ENCODE results near the gene MLX.

GRCh38 chr17:42566883-42567573 is at the start of gene MLX:
- TF ChIP-seq TAF1 (IDR thresholded peaks at IDR 0.05; ENCODE audit: borderline replicate concordance, insufficient read depth, low read length): peak; percentile 84; the same call in 1 of the 2 replicates
- TF ChIP-seq POLR2AphosphoS5 (IDR thresholded peaks at IDR 0.05; ENCODE audit: low read depth, low read length): peak; percentile 84
- TF ChIP-seq, protein P1, sequence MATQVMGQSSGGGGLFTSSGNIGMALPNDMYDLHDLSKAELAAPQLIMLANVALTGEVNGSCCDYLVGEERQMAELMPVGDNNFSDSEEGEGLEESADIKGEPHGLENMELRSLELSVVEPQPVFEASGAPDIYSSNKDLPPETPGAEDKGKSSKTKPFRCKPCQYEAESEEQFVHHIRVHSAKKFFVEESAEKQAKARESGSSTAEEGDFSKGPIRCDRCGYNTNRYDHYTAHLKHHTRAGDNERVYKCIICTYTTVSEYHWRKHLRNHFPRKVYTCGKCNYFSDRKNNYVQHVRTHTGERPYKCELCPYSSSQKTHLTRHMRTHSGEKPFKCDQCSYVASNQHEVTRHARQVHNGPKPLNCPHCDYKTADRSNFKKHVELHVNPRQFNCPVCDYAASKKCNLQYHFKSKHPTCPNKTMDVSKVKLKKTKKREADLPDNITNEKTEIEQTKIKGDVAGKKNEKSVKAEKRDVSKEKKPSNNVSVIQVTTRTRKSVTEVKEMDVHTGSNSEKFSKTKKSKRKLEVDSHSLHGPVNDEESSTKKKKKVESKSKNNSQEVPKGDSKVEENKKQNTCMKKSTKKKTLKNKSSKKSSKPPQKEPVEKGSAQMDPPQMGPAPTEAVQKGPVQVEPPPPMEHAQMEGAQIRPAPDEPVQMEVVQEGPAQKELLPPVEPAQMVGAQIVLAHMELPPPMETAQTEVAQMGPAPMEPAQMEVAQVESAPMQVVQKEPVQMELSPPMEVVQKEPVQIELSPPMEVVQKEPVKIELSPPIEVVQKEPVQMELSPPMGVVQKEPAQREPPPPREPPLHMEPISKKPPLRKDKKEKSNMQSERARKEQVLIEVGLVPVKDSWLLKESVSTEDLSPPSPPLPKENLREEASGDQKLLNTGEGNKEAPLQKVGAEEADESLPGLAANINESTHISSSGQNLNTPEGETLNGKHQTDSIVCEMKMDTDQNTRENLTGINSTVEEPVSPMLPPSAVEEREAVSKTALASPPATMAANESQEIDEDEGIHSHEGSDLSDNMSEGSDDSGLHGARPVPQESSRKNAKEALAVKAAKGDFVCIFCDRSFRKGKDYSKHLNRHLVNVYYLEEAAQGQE (IDR thresholded peaks at IDR 0.05; ENCODE audit: insufficient read depth in 1 of 2, low read depth in 2 of 2, low read length in 2 of 2): 0 out of 4 replicates have a peak, but pooled peaks of 1 of the 2 experiments have one; percentile 22
- peak; percentile 74; the same call in 1 of the 2 replicates for TF ChIP-seq SIN3A (IDR thresholded peaks at IDR 0.05; ENCODE audit: borderline replicate concordance, insufficient read depth, low read length)
- TF ChIP-seq FOXP2 (optimal IDR thresholded peaks at IDR 0.05; ENCODE audit: borderline replicate concordance, extremely low read depth, extremely low read length, insufficient read depth): peak; percentile 79

Measured in PFSK-1 (cell line).